GM12891 (cell line): ENCODE data around the gene SPECC1.

Source experiments
- POLR2AphosphoS5 ChIP-seq: IDR thresholded peaks from 2 replicates; pipeline ENCODE4 v1.6.1; 2011; ENCODE audit warnings: low read depth, low read length, control low read depth
- TAF1 ChIP-seq: IDR thresholded peaks from 2 replicates; pipeline ENCODE4 v1.6.1; 2011; ENCODE audit warnings: low read depth, low read length, control low read depth

DNA sequence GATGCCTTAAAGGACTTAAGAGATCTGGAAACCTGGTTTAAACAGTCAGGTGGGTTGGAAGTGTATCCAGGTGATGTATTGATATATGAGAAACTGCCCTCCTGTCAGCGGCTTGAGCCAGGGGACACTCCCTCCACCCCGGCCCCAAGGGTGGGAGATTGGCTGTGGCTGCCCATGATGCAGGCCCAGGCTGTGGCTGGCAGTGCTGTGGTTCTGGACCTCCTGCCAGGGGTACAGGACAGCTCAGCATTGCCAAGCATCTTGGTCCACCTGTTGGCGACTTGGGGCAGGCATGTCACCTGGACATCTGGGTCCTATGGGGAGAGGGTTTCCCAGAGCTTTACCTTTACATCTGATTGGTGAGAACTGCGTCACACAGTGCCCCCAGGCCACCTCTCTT, 201.0 kb downstream of the SPECC1 start:
- TF ChIP-seq POLR2AphosphoS5 (no peak), TAF1 (no peak)
